A673 (cell line): ENCODE measurements around the gene LRRC4C. TPM values are rescaled to one million over a fixed set of nuclear protein-coding genes. Genes with fewer than 3 reads are reported as not detected.

Source experiments
- BruUV-seq: library from RNA; stranded (reverse); fragments of 400-500 nt; replicated peaks from 2 replicates; lab custom pipeline; 2021; lab: Mats Ljungman, UMichigan
- CTCF ChIA-PET: fragments of 300-600 bp; sonication (Branson Sonifier 250); formaldehyde crosslinking; loops from one replicate; lab custom pipeline; 2022; ENCODE audit warnings: antibody characterized with exemption; lab: Charles Lee
- POLR2A ChIA-PET: fragments of 300-600 bp; sonication (Branson Sonifier 250); formaldehyde crosslinking; loops from one replicate; lab custom pipeline; 2022; ENCODE audit warnings: antibody characterized with exemption; ENCODE audit not compliant: low non-redundant PET; lab: Charles Lee
- DNase-seq: peaks from one replicate; pipeline ENCODE4 v3.0.0-alpha.2; 2015; ENCODE audit warnings: low spot score
- H3K27ac ChIP-seq: fragments of 200-600 bp; sonication (generic); 2 replicates; pipeline ENCODE4 v1.5.1; 2016; ENCODE audit warnings: mixed run types, low read depth, mild to moderate bottlenecking, mixed read lengths, antibody characterized with exemption, low read length; ENCODE audit not compliant: poor library complexity, severe bottlenecking
- H3K27me3 ChIP-seq: fragments of 200-600 bp; sonication (generic); replicated peaks from 2 replicates; pipeline ENCODE4 v1.6.1; 2017; ENCODE audit warnings: mixed run types, low read depth, mild to moderate bottlenecking, mixed read lengths, antibody characterized with exemption, low read length; ENCODE audit not compliant: insufficient read depth, poor library complexity
- H3K36me3 ChIP-seq: fragments of 200-600 bp; sonication (generic); 2 replicates; pipeline ENCODE4 v1.6.1; 2016; ENCODE audit warnings: mixed run types, mild to moderate bottlenecking, mixed read lengths, antibody characterized with exemption, low read length; ENCODE audit not compliant: insufficient read depth, poor library complexity, severe bottlenecking
- H3K4me1 ChIP-seq: fragments of 200-600 bp; sonication (generic); 2 replicates; pipeline ENCODE4 v1.6.1; 2017; ENCODE audit warnings: mixed run types, mild to moderate bottlenecking, mixed read lengths, antibody characterized with exemption, low read length; ENCODE audit not compliant: insufficient read depth, poor library complexity, severe bottlenecking
- H3K4me3 ChIP-seq: fragments of 200-600 bp; sonication (generic); 2 replicates; pipeline ENCODE4 v1.5.1; 2016; ENCODE audit warnings: low read depth, mixed run types, mild to moderate bottlenecking, mixed read lengths, low read length; ENCODE audit not compliant: poor library complexity, severe bottlenecking
- H3K9me3 ChIP-seq: fragments of 200-600 bp; sonication (generic); 2 replicates; pipeline ENCODE4 v1.6.1; 2016; ENCODE audit warnings: mixed run types, low read depth, mild to moderate bottlenecking, mixed read lengths, antibody characterized with exemption, low read length; ENCODE audit not compliant: poor library complexity, severe bottlenecking
- EZH2 ChIP-seq: fragments of 200-600 bp; sonication (generic); IDR thresholded peaks from 2 replicates; pipeline ENCODE4 v1.6.1; 2017; ENCODE audit warnings: borderline replicate concordance, low read depth, mild to moderate bottlenecking, mixed read lengths, antibody characterized with exemption, low read length; ENCODE audit not compliant: poor library complexity, severe bottlenecking
- intact Hi-C: fragments of 100-400 bp; cut with micrococcal nuclease; formaldehyde crosslinking; loops from one replicate; pipeline ENCODE4 v1.10.0; 2022; ENCODE audit not compliant: unreplicated experiment
- total RNA-seq: library from RNA; stranded (reverse); gene quantifications from 2 replicates; pipeline ENCODE4 v1.2.3, GENCODE V29; 2021
- TF ChIP-seq, protein P1 (sequence below): fragments of 300-800, 200-600 bp; sonication (generic); conservative IDR thresholded peaks from 2 replicates; pipeline ENCODE4 v1.5.1; 2017; ENCODE audit warnings: low read depth, mild to moderate bottlenecking, antibody characterized with exemption, low read length, moderate library complexity, mixed read lengths

Gene LRRC4C
- total RNA-seq, 1 experiment from 2014 or later: 38.3 TPM

DNA sequence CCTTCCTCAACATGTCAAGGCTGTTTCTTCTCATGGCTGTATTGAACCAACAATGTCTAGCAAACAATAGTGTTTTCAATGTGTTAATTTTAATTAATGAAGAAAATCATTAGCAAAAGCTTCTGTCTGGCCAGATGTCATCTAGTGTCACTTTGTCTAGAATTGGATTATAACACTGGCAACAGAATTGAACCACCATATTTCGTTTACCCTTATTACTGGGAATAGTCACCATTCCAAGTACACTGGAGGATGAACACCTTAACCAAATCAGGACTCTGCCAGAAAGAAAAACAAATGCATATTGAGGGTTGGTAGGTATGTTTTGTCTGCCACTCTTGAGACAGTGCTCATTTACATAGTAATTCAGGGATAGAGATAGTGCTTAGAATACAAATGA, 146.2 kb downstream of the LRRC4C start:
- BruUV-seq: no TSS peak
- DNase-seq: no peak
- no peak for TF ChIP-seq EZH2
- TF ChIP-seq, protein P1, sequence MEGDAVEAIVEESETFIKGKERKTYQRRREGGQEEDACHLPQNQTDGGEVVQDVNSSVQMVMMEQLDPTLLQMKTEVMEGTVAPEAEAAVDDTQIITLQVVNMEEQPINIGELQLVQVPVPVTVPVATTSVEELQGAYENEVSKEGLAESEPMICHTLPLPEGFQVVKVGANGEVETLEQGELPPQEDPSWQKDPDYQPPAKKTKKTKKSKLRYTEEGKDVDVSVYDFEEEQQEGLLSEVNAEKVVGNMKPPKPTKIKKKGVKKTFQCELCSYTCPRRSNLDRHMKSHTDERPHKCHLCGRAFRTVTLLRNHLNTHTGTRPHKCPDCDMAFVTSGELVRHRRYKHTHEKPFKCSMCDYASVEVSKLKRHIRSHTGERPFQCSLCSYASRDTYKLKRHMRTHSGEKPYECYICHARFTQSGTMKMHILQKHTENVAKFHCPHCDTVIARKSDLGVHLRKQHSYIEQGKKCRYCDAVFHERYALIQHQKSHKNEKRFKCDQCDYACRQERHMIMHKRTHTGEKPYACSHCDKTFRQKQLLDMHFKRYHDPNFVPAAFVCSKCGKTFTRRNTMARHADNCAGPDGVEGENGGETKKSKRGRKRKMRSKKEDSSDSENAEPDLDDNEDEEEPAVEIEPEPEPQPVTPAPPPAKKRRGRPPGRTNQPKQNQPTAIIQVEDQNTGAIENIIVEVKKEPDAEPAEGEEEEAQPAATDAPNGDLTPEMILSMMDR: no peak
- no peak overlapping the region for H3K4me3 ChIP-seq
- H3K36me3 ChIP-seq: no peaks in the 10 kb centered on the region
- CTCF ChIA-PET: no interaction called here
- no peaks in the 10 kb centered on the region for H3K27me3 ChIP-seq
- H3K27ac ChIP-seq: no peak overlapping the region
- no peaks in the 10 kb centered on the region for H3K9me3 ChIP-seq
- POLR2A ChIA-PET: no interaction called here
- intact Hi-C loops: no loop called here
- no peaks in the 10 kb centered on the region for H3K4me1 ChIP-seq

DNA sequence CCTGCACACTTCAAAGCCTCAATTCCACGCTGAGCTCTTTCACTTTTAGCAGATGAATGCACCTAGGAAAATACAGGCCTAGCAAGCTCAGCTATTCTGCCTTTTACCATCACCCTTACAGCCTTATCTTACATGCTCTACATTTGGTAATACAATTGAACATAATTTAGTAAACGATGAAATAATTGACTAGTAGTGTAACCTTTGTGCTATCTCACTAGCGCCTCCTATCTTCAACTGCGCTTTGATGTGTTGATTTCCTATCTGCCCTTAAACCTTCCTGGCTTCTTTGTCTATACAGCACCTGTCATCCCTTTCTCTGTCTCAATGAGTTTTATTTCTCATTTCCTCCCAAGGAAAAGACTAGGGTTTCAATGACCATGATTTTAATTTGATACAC, 149.7 kb downstream of the LRRC4C start:
- Histone ChIP-seq H3K4me3 (no peak overlapping the region), H3K9me3 (no peaks in the 10 kb centered on the region), H3K27me3 (no peaks in the 10 kb centered on the region), H3K36me3 (no peaks in the 10 kb centered on the region), H3K4me1 (no peaks in the 10 kb centered on the region), H3K27ac (no peak overlapping the region)
- no peak for DNase-seq
- BruUV-seq: no TSS peak
- ChIA-PET CTCF (interaction anchor here (0.6 kb wide), 1 partner anchor 114 kb away, joined by 3 read pairs; no protein-coding TSS in a partner anchor), POLR2A (no interaction called here)
- intact Hi-C loops: loop anchor here (5.0 kb wide), 1 partner anchor 48 kb away; no protein-coding TSS in a partner anchor
- TF ChIP-seq EZH2: no peak
- TF ChIP-seq, protein P1: peak; percentile 53

DNA sequence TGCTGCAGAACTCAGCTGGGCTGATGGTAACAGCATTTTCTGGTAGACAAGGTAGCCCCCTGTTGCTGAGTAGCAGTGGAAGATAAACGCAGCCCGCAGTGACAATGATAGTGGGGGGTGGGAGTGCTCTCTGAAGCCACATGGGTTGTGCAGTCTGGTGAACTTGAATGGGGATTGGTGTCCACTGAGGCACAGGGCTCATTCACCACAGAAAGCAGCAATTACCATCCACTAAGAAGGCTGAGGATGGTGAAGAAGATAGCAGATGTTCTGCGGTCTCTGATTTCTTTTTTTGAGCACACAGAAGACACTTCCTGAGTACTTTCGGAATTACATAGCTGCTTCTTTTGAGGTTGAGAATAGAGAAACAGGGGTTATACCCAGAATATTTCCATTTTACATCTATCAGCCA, 150.3 kb downstream of the LRRC4C start:
- H3K27ac ChIP-seq: no peak overlapping the region
- intact Hi-C loops: loop anchor here (5.0 kb wide), 1 partner anchor 48 kb away; no protein-coding TSS in a partner anchor
- no peaks in the 10 kb centered on the region for H3K36me3 ChIP-seq
- H3K9me3 ChIP-seq: no peaks in the 10 kb centered on the region
- no peaks in the 10 kb centered on the region for H3K4me1 ChIP-seq
- no peaks in the 10 kb centered on the region for H3K27me3 ChIP-seq
- H3K4me3 ChIP-seq: no peak overlapping the region
- no peak for DNase-seq
- TF ChIP-seq, protein P1: no peak
- TF ChIP-seq EZH2: no peak
- ChIA-PET POLR2A (no interaction called here), CTCF (no interaction called here)
- BruUV-seq: no TSS peak
